Renal cortical epithelial cell (primary cell): ENCODE data around the gene LRRN2. TPM values are rescaled to one million over a fixed set of nuclear protein-coding genes. Genes with fewer than 3 reads are reported as not detected.
"Not testable (repeated sequence)": the region's sequence is repeated elsewhere in the genome, so short reads cannot be mapped to it uniquely, and the experiment has no call there.

Experiments
- DNase-seq: peaks from one replicate; pipeline ENCODE4 v3.0.0-alpha.2; 2011; ENCODE audit warnings: low read depth
- total RNA-seq: library from RNA; depleted of rRNA; stranded (reverse); fragments of >200 nt; gene quantifications from 2 replicates; pipeline ENCODE4 v1.2.3, GENCODE V29; 2014

The LRRN2 gene
- total RNA-seq, 1 donor from 2014 or later: 8.1 TPM

GRCh38 chr1:204575221-204576190 lies 110.0 kb downstream of the LRRN2 start:
- DNase-seq: no peak

- no peak for DNase-seq
Measured at GRCh38 chr1:204574865-204575163, 110.7 kb downstream of the LRRN2 start.

GRCh38 chr1:204574016-204574864 lies 111.3 kb downstream of the LRRN2 start:
- DNase-seq: no peak

- peak; percentile 58 for DNase-seq
Measured at GRCh38 chr1:204572923-204573922, 112.3 kb downstream of the LRRN2 start.

- no peak for DNase-seq
Measured at GRCh38 chr1:204571631-204572030, 113.9 kb downstream of the LRRN2 start.

GRCh38 chr1:204571128-204571527 lies 114.4 kb downstream of the LRRN2 start:
- DNase-seq: no peak

- DNase-seq: not testable (repeated sequence)
Measured at GRCh38 chr1:204570021-204570420, 115.5 kb downstream of the LRRN2 start.

GRCh38 chr1:204569478-204569877 lies 116.1 kb downstream of the LRRN2 start:
- DNase-seq: no peak

- no peak for DNase-seq
Measured at GRCh38 chr1:204568576-204569315, 116.8 kb downstream of the LRRN2 start.

Other genes starting within 250 kb of the LRRN2 start
- 1.9 and 9.7 TPM in 2 replicates for gene PIK3C2B, start 190.9 kb downstream of the LRRN2 start, total RNA-seq
- 13.7 and 44.5 TPM in 2 replicates for gene MDM4, start 169.3 kb downstream of the LRRN2 start, total RNA-seq
- 0.05 and 0.17 TPM in 2 replicates for gene NFASC, start 185.1 kb upstream of the LRRN2 start, total RNA-seq